HG02623 (cell line): ENCODE data around the gene CAPZA1.
A peak's percentile ranks its signal among the peaks of the same experiment; 100 is the strongest.
"Not testable (repeated sequence)": the region's sequence is repeated elsewhere in the genome, so short reads cannot be mapped to it uniquely, and the experiment has no call there.

Experiments
- ATAC-seq: cut with Tn5 transposase; IDR thresholded peaks from one replicate; pipeline ENCODE4 v1.9.1; 2021; ENCODE audit warnings: moderate library complexity; ENCODE audit not compliant: unreplicated experiment

CAPZA1 gene

GRCh38 chr1:112619518-112620376 lies at the start of gene CAPZA1:
CAPZA1 (plus strand) TSS chr1:112619832; CDS start chr1:112619845, 13 bp downstream.
- ATAC-seq = peak; percentile 73

GRCh38 chr1:112575154-112575804 lies 44.4 kb upstream of the CAPZA1 start:
- ATAC-seq = no peak

- ATAC-seq = no peak
Observed at GRCh38 chr1:112576240-112576639, 43.4 kb upstream of the CAPZA1 start.

GRCh38 chr1:112579801-112580510 lies 39.7 kb upstream of the CAPZA1 start:
- ATAC-seq = no peak

GRCh38 chr1:112581586-112582192 lies 37.9 kb upstream of the CAPZA1 start:
- ATAC-seq = no peak

- ATAC-seq = no peak
Observed at GRCh38 chr1:112583366-112583765, 36.3 kb upstream of the CAPZA1 start.

- ATAC-seq = no peak
Observed at GRCh38 chr1:112589766-112590165, 29.9 kb upstream of the CAPZA1 start.

GRCh38 chr1:112594208-112594876 lies 25.3 kb upstream of the CAPZA1 start:
- ATAC-seq = no peak

- ATAC-seq = no peak
Observed at GRCh38 chr1:112599477-112599876, 20.2 kb upstream of the CAPZA1 start.

- no peak for ATAC-seq
Observed at GRCh38 chr1:112603012-112603411, 16.6 kb upstream of the CAPZA1 start.

- ATAC-seq = no peak
Observed at GRCh38 chr1:112603541-112603940, 16.1 kb upstream of the CAPZA1 start.

GRCh38 chr1:112605633-112606327 lies 13.9 kb upstream of the CAPZA1 start:
- ATAC-seq = no peak

- ATAC-seq = no peak
Observed at GRCh38 chr1:112614460-112615065, 5.1 kb upstream of the CAPZA1 start.

- no peak for ATAC-seq
Observed at GRCh38 chr1:112618114-112618720, 1.4 kb upstream of the CAPZA1 start.

GRCh38 chr1:112618721-112619517 lies 713 bp upstream of the CAPZA1 start, which contains the start of gene ST7L:
ST7L (minus strand) TSS chr1:112619141; CDS start chr1:112619113, 28 bp downstream.
- ATAC-seq = no peak

GRCh38 chr1:112620377-112620695 lies 704 bp downstream of the CAPZA1 start:
- ATAC-seq = no peak

- not testable (repeated sequence) for ATAC-seq
Observed at GRCh38 chr1:112624493-112624892, 4.9 kb downstream of the CAPZA1 start.

GRCh38 chr1:112625696-112626095 lies 6.1 kb downstream of the CAPZA1 start:
- ATAC-seq = no peak
